Measurements from ENCODE around the gene MCUR1. TPM values are rescaled to one million over a fixed set of nuclear protein-coding genes. Genes with fewer than 3 reads are reported as not detected.

Gene MCUR1
- total and polyA plus RNA-seq, 2 of the 13 experiments (the other 11 are each of a cell fraction or from before 2014, with no cell fraction given), result 8.0 to 29.6 TPM

DNA sequence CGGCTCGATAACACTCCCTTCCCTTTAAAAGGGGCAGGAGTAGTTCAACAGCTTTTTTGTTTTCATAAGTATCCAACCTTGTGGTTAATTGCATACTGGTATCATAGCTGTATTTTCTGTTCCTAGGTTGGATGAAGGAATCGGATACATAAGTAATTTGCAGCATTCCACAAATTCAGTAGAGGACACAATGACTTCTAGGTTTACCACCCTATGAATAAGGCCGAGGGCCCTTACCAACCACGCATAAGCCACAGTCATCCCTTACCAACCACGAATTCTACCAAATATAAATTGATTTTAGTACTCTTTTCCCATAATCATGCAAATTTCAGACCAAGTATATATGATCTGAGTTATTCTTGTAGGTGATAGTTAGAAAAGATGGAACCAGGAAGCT, 36.3 kb downstream of the MCUR1 start:
- intact Hi-C loops (cut with micrococcal nuclease; ENCODE audit: unreplicated experiment), result no loop called here
- no TSS peak for BruUV-seq (replicated peaks)
- Histone ChIP-seq H3K27me3 (ENCODE audit: control insufficient read depth in 1 of 2, insufficient read depth in 2 of 2, low read length in 2 of 2) (no peaks in the 10 kb centered on the region), H2AFZ (ENCODE audit: low read length) (no peak overlapping the region), H3K4me2 (ENCODE audit: low read depth, low read length) (no peak overlapping the region), H3K4me1 (ENCODE audit: insufficient read depth, low read length) (no peaks in the 10 kb centered on the region), H3K27ac (ENCODE audit: extremely low read length, insufficient read depth, low read length) (no peak overlapping the region), H3K36me3 (replicated peaks in 1 of 2; ENCODE audit: control insufficient read depth in 1 of 2, insufficient read depth in 2 of 2, low read length in 2 of 2) (no peaks in the 10 kb centered on the region), H3K9me3 (ENCODE audit: low read length) (no peaks in the 10 kb centered on the region), H3K79me2 (ENCODE audit: insufficient read depth, low read length) (no peaks in the 10 kb centered on the region), H3K4me3 (replicated peaks in 1 of 3; ENCODE audit: insufficient read depth in 1 of 3, low read depth in 2 of 3, low read length in 3 of 3) (no peak overlapping the region), H3K9ac (ENCODE audit: insufficient read depth, low read depth, low read length) (no peak overlapping the region), H4K20me1 (ENCODE audit: insufficient read depth, low read length) (no peaks in the 10 kb centered on the region)
- CTCF ChIA-PET (ENCODE audit: low intra/inter-chr PET ratio, low total read pairs), result no interaction called here
- POLR2A ChIA-PET, result no interaction called here
- ATAC-seq (no peak), FAIRE-seq (no peak), DNase-seq (ENCODE audit: low spot score) (no peak)
- in situ Hi-C loops (cut with HindIII; ENCODE audit: extremely low pct_ligation_motif_present, low pct_unique_long_range_greater_than_20kb), result no loop called here
- 96% methylated on average over 6 of the region's 6 CpGs for WGBS (ENCODE audit: low lambda C conversion rate)
- no peak for TF ChIP-seq HNRNPL (IDR thresholded peaks at IDR 0.05; ENCODE audit: low read depth, low read length)
- no peak for TF ChIP-seq NFE2 (CRISPR knock-in tag; IDR thresholded peaks at IDR 0.05)
- TF ChIP-seq, protein P1, sequence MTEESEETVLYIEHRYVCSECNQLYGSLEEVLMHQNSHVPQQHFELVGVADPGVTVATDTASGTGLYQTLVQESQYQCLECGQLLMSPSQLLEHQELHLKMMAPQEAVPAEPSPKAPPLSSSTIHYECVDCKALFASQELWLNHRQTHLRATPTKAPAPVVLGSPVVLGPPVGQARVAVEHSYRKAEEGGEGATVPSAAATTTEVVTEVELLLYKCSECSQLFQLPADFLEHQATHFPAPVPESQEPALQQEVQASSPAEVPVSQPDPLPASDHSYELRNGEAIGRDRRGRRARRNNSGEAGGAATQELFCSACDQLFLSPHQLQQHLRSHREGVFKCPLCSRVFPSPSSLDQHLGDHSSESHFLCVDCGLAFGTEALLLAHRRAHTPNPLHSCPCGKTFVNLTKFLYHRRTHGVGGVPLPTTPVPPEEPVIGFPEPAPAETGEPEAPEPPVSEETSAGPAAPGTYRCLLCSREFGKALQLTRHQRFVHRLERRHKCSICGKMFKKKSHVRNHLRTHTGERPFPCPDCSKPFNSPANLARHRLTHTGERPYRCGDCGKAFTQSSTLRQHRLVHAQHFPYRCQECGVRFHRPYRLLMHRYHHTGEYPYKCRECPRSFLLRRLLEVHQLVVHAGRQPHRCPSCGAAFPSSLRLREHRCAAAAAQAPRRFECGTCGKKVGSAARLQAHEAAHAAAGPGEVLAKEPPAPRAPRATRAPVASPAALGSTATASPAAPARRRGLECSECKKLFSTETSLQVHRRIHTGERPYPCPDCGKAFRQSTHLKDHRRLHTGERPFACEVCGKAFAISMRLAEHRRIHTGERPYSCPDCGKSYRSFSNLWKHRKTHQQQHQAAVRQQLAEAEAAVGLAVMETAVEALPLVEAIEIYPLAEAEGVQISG (CRISPR knock-in tag; IDR thresholded peaks at IDR 0.05), result no peak
- TF ChIP-seq TBP (CRISPR knock-in tag; IDR thresholded peaks at IDR 0.05), result no peak
- TF ChIP-seq, protein P2, sequence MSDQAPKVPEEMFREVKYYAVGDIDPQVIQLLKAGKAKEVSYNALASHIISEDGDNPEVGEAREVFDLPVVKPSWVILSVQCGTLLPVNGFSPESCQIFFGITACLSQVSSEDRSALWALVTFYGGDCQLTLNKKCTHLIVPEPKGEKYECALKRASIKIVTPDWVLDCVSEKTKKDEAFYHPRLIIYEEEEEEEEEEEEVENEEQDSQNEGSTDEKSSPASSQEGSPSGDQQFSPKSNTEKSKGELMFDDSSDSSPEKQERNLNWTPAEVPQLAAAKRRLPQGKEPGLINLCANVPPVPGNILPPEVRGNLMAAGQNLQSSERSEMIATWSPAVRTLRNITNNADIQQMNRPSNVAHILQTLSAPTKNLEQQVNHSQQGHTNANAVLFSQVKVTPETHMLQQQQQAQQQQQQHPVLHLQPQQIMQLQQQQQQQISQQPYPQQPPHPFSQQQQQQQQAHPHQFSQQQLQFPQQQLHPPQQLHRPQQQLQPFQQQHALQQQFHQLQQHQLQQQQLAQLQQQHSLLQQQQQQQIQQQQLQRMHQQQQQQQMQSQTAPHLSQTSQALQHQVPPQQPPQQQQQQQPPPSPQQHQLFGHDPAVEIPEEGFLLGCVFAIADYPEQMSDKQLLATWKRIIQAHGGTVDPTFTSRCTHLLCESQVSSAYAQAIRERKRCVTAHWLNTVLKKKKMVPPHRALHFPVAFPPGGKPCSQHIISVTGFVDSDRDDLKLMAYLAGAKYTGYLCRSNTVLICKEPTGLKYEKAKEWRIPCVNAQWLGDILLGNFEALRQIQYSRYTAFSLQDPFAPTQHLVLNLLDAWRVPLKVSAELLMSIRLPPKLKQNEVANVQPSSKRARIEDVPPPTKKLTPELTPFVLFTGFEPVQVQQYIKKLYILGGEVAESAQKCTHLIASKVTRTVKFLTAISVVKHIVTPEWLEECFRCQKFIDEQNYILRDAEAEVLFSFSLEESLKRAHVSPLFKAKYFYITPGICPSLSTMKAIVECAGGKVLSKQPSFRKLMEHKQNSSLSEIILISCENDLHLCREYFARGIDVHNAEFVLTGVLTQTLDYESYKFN (CRISPR knock-in tag; conservative IDR thresholded peaks at IDR 0.05), result no peak
- TF ChIP-seq, protein P3, sequence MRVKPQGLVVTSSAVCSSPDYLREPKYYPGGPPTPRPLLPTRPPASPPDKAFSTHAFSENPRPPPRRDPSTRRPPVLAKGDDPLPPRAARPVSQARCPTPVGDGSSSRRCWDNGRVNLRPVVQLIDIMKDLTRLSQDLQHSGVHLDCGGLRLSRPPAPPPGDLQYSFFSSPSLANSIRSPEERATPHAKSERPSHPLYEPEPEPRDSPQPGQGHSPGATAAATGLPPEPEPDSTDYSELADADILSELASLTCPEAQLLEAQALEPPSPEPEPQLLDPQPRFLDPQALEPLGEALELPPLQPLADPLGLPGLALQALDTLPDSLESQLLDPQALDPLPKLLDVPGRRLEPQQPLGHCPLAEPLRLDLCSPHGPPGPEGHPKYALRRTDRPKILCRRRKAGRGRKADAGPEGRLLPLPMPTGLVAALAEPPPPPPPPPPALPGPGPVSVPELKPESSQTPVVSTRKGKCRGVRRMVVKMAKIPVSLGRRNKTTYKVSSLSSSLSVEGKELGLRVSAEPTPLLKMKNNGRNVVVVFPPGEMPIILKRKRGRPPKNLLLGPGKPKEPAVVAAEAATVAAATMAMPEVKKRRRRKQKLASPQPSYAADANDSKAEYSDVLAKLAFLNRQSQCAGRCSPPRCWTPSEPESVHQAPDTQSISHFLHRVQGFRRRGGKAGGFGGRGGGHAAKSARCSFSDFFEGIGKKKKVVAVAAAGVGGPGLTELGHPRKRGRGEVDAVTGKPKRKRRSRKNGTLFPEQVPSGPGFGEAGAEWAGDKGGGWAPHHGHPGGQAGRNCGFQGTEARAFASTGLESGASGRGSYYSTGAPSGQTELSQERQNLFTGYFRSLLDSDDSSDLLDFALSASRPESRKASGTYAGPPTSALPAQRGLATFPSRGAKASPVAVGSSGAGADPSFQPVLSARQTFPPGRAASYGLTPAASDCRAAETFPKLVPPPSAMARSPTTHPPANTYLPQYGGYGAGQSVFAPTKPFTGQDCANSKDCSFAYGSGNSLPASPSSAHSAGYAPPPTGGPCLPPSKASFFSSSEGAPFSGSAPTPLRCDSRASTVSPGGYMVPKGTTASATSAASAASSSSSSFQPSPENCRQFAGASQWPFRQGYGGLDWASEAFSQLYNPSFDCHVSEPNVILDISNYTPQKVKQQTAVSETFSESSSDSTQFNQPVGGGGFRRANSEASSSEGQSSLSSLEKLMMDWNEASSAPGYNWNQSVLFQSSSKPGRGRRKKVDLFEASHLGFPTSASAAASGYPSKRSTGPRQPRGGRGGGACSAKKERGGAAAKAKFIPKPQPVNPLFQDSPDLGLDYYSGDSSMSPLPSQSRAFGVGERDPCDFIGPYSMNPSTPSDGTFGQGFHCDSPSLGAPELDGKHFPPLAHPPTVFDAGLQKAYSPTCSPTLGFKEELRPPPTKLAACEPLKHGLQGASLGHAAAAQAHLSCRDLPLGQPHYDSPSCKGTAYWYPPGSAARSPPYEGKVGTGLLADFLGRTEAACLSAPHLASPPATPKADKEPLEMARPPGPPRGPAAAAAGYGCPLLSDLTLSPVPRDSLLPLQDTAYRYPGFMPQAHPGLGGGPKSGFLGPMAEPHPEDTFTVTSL (CRISPR knock-in tag; IDR thresholded peaks at IDR 0.05; ENCODE audit: borderline replicate concordance), result no peak
- TF ChIP-seq SETDB1 (CRISPR knock-in tag; IDR thresholded peaks at IDR 0.05; ENCODE audit: borderline replicate concordance), result no peak

Measured in HepG2 (cell line).